ENCODE measurements around the gene LAMP5. TPM values are rescaled to one million over a fixed set of nuclear protein-coding genes. Genes with fewer than 3 reads are reported as not detected.

The LAMP5 gene
- total and polyA plus RNA-seq, 9 of the 15 experiments (the other 6 are each of a cell fraction or from before 2014, with no cell fraction given): not detected

GRCh38 chr20:9531581-9531980 lies 17.2 kb downstream of the LAMP5 start:
- Histone ChIP-seq H3K4me3 (no peak overlapping the region), H3K27me3 (ENCODE audit: control insufficient read depth in 2 of 2, insufficient read depth in 2 of 2, low read length in 2 of 2) (no peaks in the 10 kb centered on the region), H3K4me2 (ENCODE audit: insufficient read depth, low read length) (no peak overlapping the region), H3K79me2 (ENCODE audit: control insufficient read depth, insufficient read depth, low read length) (no peaks in the 10 kb centered on the region), H2AFZ (ENCODE audit: low read depth, low read length) (no peak overlapping the region), H4K20me1 (replicated peaks; ENCODE audit: control insufficient read depth, insufficient read depth, low read length) (no peaks in the 10 kb centered on the region), H3K27ac (ENCODE audit: extremely low read depth, low read depth, low read length) (no peak overlapping the region), H3K9ac (ENCODE audit: insufficient read depth in 1 of 2, low read depth in 2 of 2, low read length in 2 of 2) (no peak overlapping the region), H3K9me1 (ENCODE audit: control insufficient read depth, insufficient read depth, low read length) (no peaks in the 10 kb centered on the region), H3K4me1 (replicated peaks in 1 of 2; ENCODE audit: control insufficient read depth in 2 of 2, insufficient read depth in 2 of 2, low read length in 2 of 2) (no peaks in the 10 kb centered on the region), H3K9me3 (replicated peaks; ENCODE audit: control insufficient read depth, insufficient read depth, low read depth, low read length) (no peaks in the 10 kb centered on the region), H3K36me3 (ENCODE audit: control insufficient read depth, insufficient read depth, low read length) (no peaks in the 10 kb centered on the region)
- CTCF ChIA-PET (ENCODE audit: low intra/inter-chr PET ratio): no interaction called here
- no peak for ATAC-seq
- no peak for FAIRE-seq
- BruUV-seq (replicated peaks): no TSS peak
- POLR2A ChIA-PET: no interaction called here
- WGBS (ENCODE audit: insufficient coverage, low coverage, missing lambda C conversion rate): 3% methylated on average over 2 of the region's 2 CpGs
- DNase-seq (ENCODE audit: extremely low read depth in 1 of 4, low spot score in 3 of 4): no peak
- in situ Hi-C loops (cut with MboI) (no loop called here), intact Hi-C loops (cut with micrococcal nuclease) (no loop called here)
- TF ChIP-seq PCBP1 (IDR thresholded peaks at IDR 0.05; ENCODE audit: low read depth, low read length, poor library complexity, severe bottlenecking) (no peak), PTTG1 (tag; IDR thresholded peaks at IDR 0.05; ENCODE audit: low read depth) (no peak), XRCC3 (IDR thresholded peaks at IDR 0.05) (no peak), CEBPB (tag; IDR thresholded peaks at IDR 0.05) (no peak), REST (IDR thresholded peaks at IDR 0.05; ENCODE audit: borderline replicate concordance) (no peak), REST (CRISPR knock-in tag; IDR thresholded peaks at IDR 0.05; ENCODE audit: low read depth) (no peak)

Measured in K562 (cell line).